Activated CD8-positive, alpha-beta memory T cell treated with anti-CD3 and anti-CD28 coated beads, Interleukin-2, amount 50 U/mL, for 1 hour (primary cell): ENCODE results near the gene RXRA.
"Not testable (repeated sequence)": the region's sequence is repeated elsewhere in the genome, so short reads cannot be mapped to it uniquely, and the experiment has no call there.

Experiments used
- DNase-seq: peaks from one replicate; pipeline ENCODE4 v3.0.0-alpha.2; 2020; ENCODE audit errors: extremely low read depth

Gene RXRA

GRCh38 chr9:134307674-134308638 is 18.3 kb upstream of the RXRA start:
- DNase-seq: no peak

DNA sequence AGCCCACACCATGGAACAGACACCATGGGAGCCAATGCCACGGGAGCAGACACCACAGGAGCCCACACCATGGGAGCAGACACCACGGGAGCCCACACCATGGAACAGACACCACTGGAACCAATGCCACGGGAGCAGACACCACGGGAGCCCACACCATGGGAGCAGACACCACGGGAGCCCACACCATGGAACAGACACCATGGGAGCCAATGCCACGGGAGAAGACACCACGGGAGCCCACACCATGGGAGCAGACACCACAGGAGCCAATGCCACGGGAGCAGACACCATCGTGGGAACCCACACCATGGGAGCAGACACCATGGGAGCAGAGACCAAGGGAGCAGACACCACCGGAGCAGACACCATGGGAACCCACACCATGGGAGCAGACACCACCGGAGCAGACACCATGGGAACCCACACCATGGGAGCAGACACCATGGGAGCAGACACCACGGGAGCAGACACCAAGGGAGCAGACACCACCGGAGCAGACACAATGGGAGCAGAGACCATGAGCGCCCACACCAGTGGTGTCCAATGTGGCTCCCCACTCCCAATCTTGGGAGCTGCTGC is 17.5 kb upstream of the RXRA start:
- DNase-seq: not testable (repeated sequence)

DNA sequence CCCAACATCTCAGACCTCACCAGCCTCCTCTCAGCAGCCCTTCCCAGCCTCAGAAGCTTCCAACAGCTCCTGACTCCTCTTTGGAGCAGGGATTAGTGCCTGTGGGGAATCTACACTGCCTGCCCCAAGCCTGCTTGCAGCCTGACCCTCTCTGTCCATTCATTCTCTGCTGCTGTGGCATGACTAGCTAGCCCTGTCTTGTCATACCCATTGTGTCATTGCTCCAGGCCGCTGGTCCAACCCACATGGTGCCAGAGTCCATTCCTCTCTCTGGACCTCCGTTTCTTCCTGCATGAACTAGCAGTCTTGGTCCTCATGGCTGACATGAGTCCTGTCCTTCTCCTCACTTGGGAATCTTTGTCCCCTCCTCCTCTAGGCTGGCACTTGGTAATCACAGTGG is 12.8 kb upstream of the RXRA start:
- DNase-seq: no peak

- no peak for DNase-seq
These were observed 12.0 kb upstream of the RXRA start for GRCh38 chr9:134314039-134314949.

GRCh38 chr9:134314950-134315715 is 11.1 kb upstream of the RXRA start:
- no peak for DNase-seq

DNA sequence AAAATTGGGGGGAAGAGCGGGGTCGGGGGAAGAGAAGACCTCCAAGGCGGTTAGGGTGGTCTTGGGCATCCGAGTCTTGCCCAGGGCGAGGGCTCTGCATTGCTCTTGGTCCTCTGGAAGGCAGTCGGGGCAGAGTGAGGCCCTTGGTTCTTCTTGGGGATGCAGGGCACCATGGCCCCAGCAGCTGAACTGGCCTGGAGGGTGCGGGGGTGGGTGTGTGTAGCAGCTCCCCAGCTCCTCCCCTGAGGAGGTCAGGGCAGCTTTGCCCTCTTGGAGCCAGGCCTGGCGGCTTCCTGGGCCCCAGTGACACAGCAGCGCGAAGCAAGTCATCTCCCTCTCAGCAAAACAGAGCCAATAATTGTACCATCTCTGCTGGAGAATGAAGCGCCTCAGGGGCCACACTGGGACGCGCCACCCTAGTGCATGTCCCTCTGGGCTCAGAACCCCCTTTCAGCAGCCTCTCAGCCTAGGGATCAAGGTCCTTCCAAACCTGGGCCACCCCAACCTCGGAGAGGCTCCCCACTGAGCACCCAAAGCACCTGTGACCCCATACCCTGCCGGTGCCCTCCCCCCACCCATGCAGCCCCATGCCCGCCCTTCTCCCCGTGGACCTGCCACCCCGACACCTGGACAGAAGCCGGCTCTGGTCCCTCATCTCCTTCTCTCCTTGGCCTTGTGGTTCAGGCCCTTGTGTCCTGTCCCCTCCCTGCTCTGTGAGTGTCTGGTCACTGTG is 10.4 kb upstream of the RXRA start:
- DNase-seq: no peak

DNA sequence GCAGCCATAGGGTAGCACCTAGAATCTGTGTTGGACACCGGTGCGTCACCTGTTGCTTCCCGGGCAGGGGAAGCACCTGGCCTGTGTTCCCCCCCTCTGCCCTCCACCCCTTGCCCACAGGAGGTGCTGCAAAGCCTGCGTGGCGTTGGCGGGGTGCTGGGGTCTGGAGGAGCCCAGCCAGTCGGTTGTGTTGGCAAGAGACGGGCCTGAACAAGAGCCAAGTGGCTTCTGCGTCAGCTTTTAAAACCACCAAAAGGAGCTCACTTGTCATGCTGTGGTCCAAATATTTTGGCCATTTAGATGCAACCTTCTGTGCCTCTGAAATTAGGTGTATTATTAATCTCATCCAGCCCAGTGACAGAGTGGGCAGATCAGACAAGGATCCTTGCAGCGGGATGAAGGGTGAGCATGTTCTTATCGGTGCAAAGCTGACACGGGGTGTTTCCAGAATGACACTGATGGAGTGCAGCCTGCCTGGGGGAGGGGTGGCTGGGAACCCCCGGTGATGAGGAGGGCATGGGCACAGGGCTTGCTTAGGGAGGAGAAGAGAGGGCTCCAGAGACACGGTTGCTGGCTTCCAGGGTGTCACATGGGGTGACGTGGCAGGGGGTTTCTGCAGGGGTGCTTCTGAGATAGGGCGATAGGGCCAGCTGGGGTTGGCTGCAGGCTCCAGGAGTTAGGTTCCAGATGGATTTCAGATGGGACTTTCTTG is 9.7 kb upstream of the RXRA start:
- no peak for DNase-seq

GRCh38 chr9:134317400-134317789 is 8.9 kb upstream of the RXRA start:
- no peak for DNase-seq

- no peak for DNase-seq
These were observed 8.4 kb upstream of the RXRA start for GRCh38 chr9:134317790-134318414.

- no peak for DNase-seq
These were observed 7.8 kb upstream of the RXRA start for GRCh38 chr9:134318481-134318891.

DNA sequence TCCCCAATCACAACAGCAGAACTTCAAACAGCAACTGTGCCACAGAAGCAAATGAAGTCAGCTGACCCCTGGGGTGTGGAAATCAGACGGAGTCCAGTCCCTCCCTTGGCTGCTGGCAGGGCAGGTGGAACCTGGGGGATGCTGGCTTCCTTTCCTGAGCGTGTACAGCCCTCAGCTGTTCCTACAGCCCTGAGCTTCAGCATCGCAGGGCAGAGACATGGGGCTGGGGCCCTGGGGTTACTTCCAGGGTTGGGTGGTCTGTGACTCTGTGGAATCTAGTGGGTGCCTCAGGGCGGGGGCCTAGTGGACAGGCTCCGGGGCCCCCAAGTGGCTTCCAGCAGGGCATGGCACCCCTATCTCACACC is 7.3 kb upstream of the RXRA start:
- DNase-seq: no peak

DNA sequence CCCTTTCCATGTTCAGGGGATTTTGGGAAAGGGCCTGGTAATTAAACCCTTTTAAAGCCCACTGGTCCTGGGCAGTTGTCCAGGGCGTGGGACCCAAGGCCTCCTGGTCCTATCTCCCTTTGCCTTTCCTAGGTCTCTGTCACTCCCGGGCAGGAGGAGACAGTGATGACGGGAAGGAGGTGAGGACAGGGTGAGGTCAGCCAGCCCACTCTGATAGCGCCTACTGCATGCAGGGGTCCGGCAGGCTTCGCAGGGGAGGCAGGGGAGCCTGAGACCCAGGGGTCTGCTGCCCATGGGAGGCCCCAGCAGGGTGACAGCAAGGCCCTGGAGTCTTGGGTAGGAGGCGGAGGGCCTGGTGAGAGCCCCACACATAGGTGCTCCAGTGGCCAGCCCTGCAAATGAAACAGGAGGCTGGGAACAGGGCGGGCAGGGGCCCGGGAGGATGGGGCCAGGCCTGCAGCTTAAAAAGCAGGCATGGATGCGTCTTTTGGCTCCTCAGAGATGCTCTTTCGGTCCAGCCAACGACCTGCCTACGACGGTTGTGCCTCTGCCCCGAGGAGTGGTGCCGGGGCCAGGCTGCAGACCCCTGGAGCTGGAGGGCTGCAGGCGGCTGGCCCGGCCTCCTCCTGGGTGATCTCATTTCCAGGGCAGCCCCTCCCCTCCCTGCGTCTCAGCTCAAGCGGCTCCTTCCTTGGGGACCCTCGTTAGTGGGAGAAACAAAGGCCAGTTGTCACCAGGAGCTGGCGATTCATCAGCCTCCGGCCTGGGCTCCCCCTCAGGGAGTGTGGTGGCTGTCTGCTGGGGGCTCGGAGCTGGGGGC is 6.7 kb upstream of the RXRA start:
- no peak for DNase-seq

- DNase-seq: no peak
These were observed 6.0 kb upstream of the RXRA start for GRCh38 chr9:134320126-134320867.

DNA sequence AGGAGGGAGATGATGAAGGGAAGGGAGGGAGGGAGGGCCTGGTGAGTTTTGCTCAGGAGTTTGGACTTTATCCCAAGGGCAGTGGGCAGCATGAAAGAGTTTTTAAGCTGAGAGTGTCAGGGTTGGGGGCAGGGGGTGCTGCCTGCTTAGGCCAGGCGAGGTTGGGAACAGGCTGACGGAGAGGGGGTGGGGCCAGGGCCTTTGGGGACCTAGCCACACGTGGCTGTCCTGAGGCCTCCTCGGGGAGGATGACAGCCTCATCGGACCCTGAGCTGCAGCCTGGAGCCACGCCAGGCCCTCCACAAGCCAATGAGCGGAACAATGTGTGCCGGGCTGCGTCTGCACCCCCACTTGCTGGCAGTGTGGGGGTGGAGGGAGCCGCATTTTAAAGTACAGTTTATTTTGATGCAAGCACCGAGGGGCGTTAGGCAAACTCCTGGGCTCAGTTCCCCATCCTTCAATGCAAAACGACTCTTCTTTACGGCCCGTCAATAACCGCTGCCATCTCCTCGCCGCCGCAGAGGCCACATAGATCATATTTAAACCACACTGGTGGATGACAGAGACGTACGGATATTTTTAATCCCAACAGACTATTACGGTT is 5.3 kb upstream of the RXRA start:
- DNase-seq: no peak

DNA sequence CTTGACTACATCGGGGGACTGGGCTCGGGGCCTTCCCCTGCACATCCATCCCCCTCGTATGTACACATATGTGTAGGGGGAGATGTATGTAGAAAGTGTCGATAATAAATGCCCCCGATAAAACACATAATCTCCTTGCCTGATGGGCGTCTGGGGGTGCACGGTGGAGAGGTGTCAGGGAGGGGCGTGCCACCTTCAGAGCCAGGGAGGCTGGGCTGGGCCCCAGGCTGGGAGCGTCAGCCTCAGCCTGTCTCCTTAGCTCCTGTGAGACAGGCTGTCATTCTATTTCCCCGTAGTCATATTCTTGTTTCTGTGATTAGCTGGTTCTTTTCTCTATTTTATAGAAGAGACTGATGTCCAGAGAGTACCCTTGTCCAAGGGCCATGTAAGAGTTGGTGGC is 4.7 kb upstream of the RXRA start:
- no peak for DNase-seq

DNA sequence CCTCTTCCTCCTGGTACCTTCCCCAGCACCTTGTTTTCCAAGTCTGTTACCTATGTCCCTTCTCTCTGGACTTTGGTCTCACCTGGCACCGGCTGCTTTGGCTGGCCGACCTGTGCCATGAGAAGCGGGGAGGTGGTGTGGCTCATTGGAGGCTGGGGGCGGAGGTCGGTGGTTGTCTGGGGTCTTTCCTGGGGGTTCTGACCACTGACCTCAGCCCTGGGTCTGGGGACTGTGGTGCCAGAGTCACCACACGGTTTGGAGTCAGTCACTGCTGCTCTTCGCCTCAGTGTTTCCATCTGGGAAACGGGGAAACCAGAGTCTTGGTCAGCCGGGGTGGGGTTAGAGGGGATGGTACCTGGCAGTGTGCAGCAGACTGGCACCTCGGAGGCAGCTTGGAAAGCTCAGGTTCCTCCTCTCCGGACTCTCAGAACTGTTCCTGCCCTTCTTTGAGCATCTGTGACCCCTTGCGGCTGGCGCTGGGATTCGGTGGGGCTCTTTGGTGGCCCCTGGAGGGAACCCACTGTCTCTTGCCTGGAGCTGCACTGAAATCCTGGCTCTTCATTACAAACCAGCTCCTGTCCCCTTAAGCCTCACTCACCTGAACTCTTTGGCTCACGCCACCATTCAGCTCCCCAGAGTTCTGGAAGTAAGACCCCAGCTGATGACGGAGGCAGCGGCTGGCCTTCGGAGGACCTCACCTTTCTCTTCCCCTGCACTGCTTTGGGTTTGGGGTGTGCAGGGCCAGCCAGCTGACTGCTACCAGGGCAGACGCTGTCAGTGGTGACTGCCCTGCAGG is 4.1 kb upstream of the RXRA start:
- no peak for DNase-seq

GRCh38 chr9:134322781-134323241 is 3.4 kb upstream of the RXRA start:
- no peak for DNase-seq
